ENCODE data around the gene FOXF2. TPM values are rescaled to one million over a fixed set of nuclear protein-coding genes. Genes with fewer than 3 reads are reported as not detected.

FOXF2 gene
- total RNA-seq, 1 donor from 2014 or later, result 0.24 TPM

- intact Hi-C loops (cut with DNase I), result no loop called here
- ATAC-seq, result no peak
Measured at GRCh38 chr6:1423578-1423977, 34.2 kb downstream of the FOXF2 start.

GRCh38 chr6:1424306-1424927, 35.0 kb downstream of the FOXF2 start:
- DNase-seq (ENCODE audit: missing footprints) (no peak), ATAC-seq (peak; percentile 20)
- intact Hi-C loops (cut with DNase I), result no loop called here

More at GRCh38 chr6:1423578-1423977, 34.2 kb downstream of the FOXF2 start:
- DNase-seq (ENCODE audit: missing footprints), result no peak

- DNase-seq (ENCODE audit: missing footprints) (no peak), ATAC-seq (no peak)
- intact Hi-C loops (cut with DNase I), result no loop called here
Measured at GRCh38 chr6:1426416-1426815, 37.0 kb downstream of the FOXF2 start.

GRCh38 chr6:1435806-1436205, 46.4 kb downstream of the FOXF2 start:
- intact Hi-C loops (cut with DNase I), result no loop called here
- ATAC-seq, result no peak
- DNase-seq (ENCODE audit: missing footprints), result no peak

GRCh38 chr6:1436334-1437306, 47.2 kb downstream of the FOXF2 start:
- ATAC-seq (peak; percentile 77), DNase-seq (ENCODE audit: missing footprints) (no peak)
- intact Hi-C loops (cut with DNase I), result no loop called here

- intact Hi-C loops (cut with DNase I), result no loop called here
- no peak for ATAC-seq
- no peak for DNase-seq (ENCODE audit: missing footprints)
Measured at GRCh38 chr6:1437553-1438406, 48.4 kb downstream of the FOXF2 start.

- intact Hi-C loops (cut with DNase I), result no loop called here
- no peak for DNase-seq (ENCODE audit: missing footprints)
- no peak for ATAC-seq
Measured at GRCh38 chr6:1438471-1438881, 49.1 kb downstream of the FOXF2 start.

- no peak for ATAC-seq
- DNase-seq (ENCODE audit: missing footprints), result no peak
- intact Hi-C loops (cut with DNase I), result no loop called here
Measured at GRCh38 chr6:1439349-1439748, 50.0 kb downstream of the FOXF2 start.

- DNase-seq (ENCODE audit: missing footprints) (no peak), ATAC-seq (no peak)
- intact Hi-C loops (cut with DNase I), result no loop called here
Measured at GRCh38 chr6:1442929-1443328, 53.6 kb downstream of the FOXF2 start.

Small RNA genes lying within 50 kb of the gene (microRNA-seq; reads per million reads assigned to microRNA genes)
- gene MIR6720, result not detected

Other genes with a start within 250 kb of the FOXF2 start
- not detected for gene FOXQ1, start 77.5 kb upstream of the FOXF2 start, total RNA-seq
- 2.7 TPM for gene FOXC1, start 220.3 kb downstream of the FOXF2 start, total RNA-seq

Measured in Right ventricle myocardium inferior (tissue), 1 donor.